Fibroblast of upper back skin (primary cell): ENCODE data around the gene SLC25A23.
"Not testable (repeated sequence)": the region's sequence is repeated elsewhere in the genome, so short reads cannot be mapped to it uniquely, and the experiment has no call there.

Experiments
- DNase-seq: peaks from one replicate; pipeline ENCODE4 v3.0.0-alpha.2; 2013

SLC25A23 gene

GRCh38 chr19:6423499-6424194, 35.9 kb downstream of the SLC25A23 start:
- peak; percentile 41 for DNase-seq

GRCh38 chr19:6421075-6422014, 38.2 kb downstream of the SLC25A23 start:
- no peak for DNase-seq

GRCh38 chr19:6418562-6418932, 41.0 kb downstream of the SLC25A23 start:
- DNase-seq: no peak

- peak; percentile 6 for DNase-seq
Measured at GRCh38 chr19:6417713-6418561, 41.7 kb downstream of the SLC25A23 start.

- no peak for DNase-seq
Measured at GRCh38 chr19:6416658-6417405, 42.8 kb downstream of the SLC25A23 start.

- no peak for DNase-seq
Measured at GRCh38 chr19:6415591-6416190, 43.9 kb downstream of the SLC25A23 start.

GRCh38 chr19:6414793-6415590, 44.6 kb downstream of the SLC25A23 start:
- no peak for DNase-seq

- no peak for DNase-seq
Measured at GRCh38 chr19:6413721-6414643, 45.6 kb downstream of the SLC25A23 start.

GRCh38 chr19:6413291-6413690, 46.3 kb downstream of the SLC25A23 start:
- no peak for DNase-seq

GRCh38 chr19:6412447-6413091, 47.0 kb downstream of the SLC25A23 start:
- DNase-seq: peak; percentile 11

- no peak for DNase-seq
Measured at GRCh38 chr19:6412061-6412446, 47.5 kb downstream of the SLC25A23 start.

- no peak for DNase-seq
Measured at GRCh38 chr19:6409346-6409745, 50.2 kb downstream of the SLC25A23 start.

GRCh38 chr19:6406401-6406800, 53.2 kb downstream of the SLC25A23 start:
- no peak for DNase-seq

- DNase-seq: peak; percentile 66
Measured at GRCh38 chr19:6402837-6403608, 56.6 kb downstream of the SLC25A23 start.

- DNase-seq: no peak
Measured at GRCh38 chr19:6402058-6402457, 57.5 kb downstream of the SLC25A23 start.

- DNase-seq: not testable (repeated sequence)
Measured at GRCh38 chr19:6400062-6400944, 59.3 kb downstream of the SLC25A23 start.

GRCh38 chr19:6396305-6396704, 63.3 kb downstream of the SLC25A23 start:
- DNase-seq: no peak

- DNase-seq: no peak
Measured at GRCh38 chr19:6394831-6395230, 64.8 kb downstream of the SLC25A23 start.
